ENCODE results near the gene HOXD8.

- no peak for TF ChIP-seq CTCF (IDR thresholded peaks at IDR 0.05)
- no peak for TF ChIP-seq EZH2phosphoT487 (IDR thresholded peaks at IDR 0.05)
Observed at GRCh38 chr2:176131848-176132158, 2.3 kb downstream of the HOXD8 start.

Measured in neural progenitor cell (in vitro differentiated cells).